ENCODE measurements around the gene ORM2.

- TF ChIP-seq NONO (IDR thresholded peaks at IDR 0.05; ENCODE audit: low read depth in 2 of 2, low read length in 1 of 2) (no peak), STAG1 (CRISPR knock-in tag; IDR thresholded peaks at IDR 0.05; ENCODE audit: borderline replicate concordance) (no peak), YY1 (IDR thresholded peaks at IDR 0.05; ENCODE audit: borderline replicate concordance in 1 of 3, control insufficient read depth in 1 of 3, extremely low read depth in 1 of 3, insufficient read depth in 3 of 3, insufficient read length in 1 of 3, insufficient replicate concordance in 2 of 3, low read depth in 1 of 3, low read length in 2 of 3) (no peak), PRDM10 (IDR thresholded peaks at IDR 0.05; ENCODE audit: partially characterized antibody) (no peak), KLF13 (tag; IDR thresholded peaks at IDR 0.05; ENCODE audit: borderline replicate concordance, low read depth) (no peak), CTCF (IDR thresholded peaks at IDR 0.05 in 2 of 3, conservative IDR thresholded peaks at IDR 0.05 in 1 of 3; ENCODE audit: insufficient read depth in 2 of 3, low read depth in 1 of 3, low read length in 3 of 3) (no peak), CHD4 (IDR thresholded peaks at IDR 0.05; ENCODE audit: insufficient read depth, insufficient replicate concordance, low read depth, low read length, poor library complexity, severe bottlenecking) (no peak), NRF1 (conservative IDR thresholded peaks at IDR 0.05 in 1 of 2, IDR thresholded peaks at IDR 0.05 in 1 of 2) (no peak), ZKSCAN3 (CRISPR knock-in tag; IDR thresholded peaks at IDR 0.05) (no peak), MAX (CRISPR knock-in tag; IDR thresholded peaks at IDR 0.05) (no peak), NCOR1 (IDR thresholded peaks at IDR 0.05) (no peak), CBFB (CRISPR knock-in tag; IDR thresholded peaks at IDR 0.05) (no peak)
Measured at GRCh38 chr9:114371973-114372917, 42.6 kb downstream of the ORM2 start.

All from K562 (cell line).